Tibial nerve (tissue), 4 donors: Measurements from ENCODE around the gene NFKBIE. TPM values are rescaled to one million over a fixed set of nuclear protein-coding genes. Genes with fewer than 3 reads are reported as not detected.
A peak's percentile ranks its signal among the peaks of the same experiment; 100 is the strongest.

Source experiments
- DNase-seq, 2 donors: peaks; one replicate each; pipeline ENCODE4 v3.0.0-alpha.2; 2019; ENCODE audit warnings: low spot score in 2 of 2
- H3K27ac ChIP-seq, 4 donors: fragments of 200-600 bp; sonication (generic) in 3 of 4; one replicate each; pipeline ENCODE4 v1.5.1; 2017 to 2019; ENCODE audit warnings: mild to moderate bottlenecking in 1 of 4
- H3K27me3 ChIP-seq, 2 donors: fragments of 200-600 bp; sonication (generic) in 1 of 2; one replicate each; pipeline versions ENCODE4 v1.5.1 to v1.6.0; 2017 to 2019
- H3K36me3 ChIP-seq, 3 donors: fragments of 200-600 bp; sonication (generic); one replicate each; pipeline ENCODE4 v1.5.1; 2018 to 2019
- H3K4me1 ChIP-seq, 4 donors: fragments of 200-600 bp; sonication (generic) in 3 of 4; one replicate each; pipeline ENCODE4 v1.5.1; 2017 to 2019
- H3K4me3 ChIP-seq, 4 donors: fragments of 200-600 bp; sonication (generic) in 3 of 4; one replicate each; pipeline ENCODE4 v1.5.1; 2017 to 2019; ENCODE audit warnings: mild to moderate bottlenecking in 1 of 4, moderate library complexity in 1 of 4
- H3K9me3 ChIP-seq, 4 donors: fragments of 200-600 bp; sonication (generic) in 3 of 4; one replicate each; pipeline ENCODE4 v1.5.1; 2017 to 2019
- EP300 ChIP-seq, 2 donors: sonication (generic); formaldehyde crosslinking; IDR thresholded peaks; one replicate each; pipeline ENCODE4 v1.6.1; 2017; ENCODE audit warnings: antibody characterized with exemption in 2 of 2, mild to moderate bottlenecking in 1 of 2
- POLR2A ChIP-seq, 2 donors: fragments of 450-650 bp; IDR thresholded peaks; one replicate each; pipeline ENCODE4 v1.6.1; 2017; ENCODE audit warnings: antibody characterized with exemption in 2 of 2, mild to moderate bottlenecking in 2 of 2, moderate library complexity in 2 of 2
- WGBS, 2 donors: methylation state at CpG; one replicate each; pipeline ENCODE4 v1.1.5; 2018; 5-methylcytosine and 5-hydroxymethylcytosine counted together
- total RNA-seq, 4 donors: library from RNA; depleted of rRNA; stranded (reverse); fragments of >200 nt; gene quantifications; one replicate each; pipeline ENCODE4 v1.1.0, GENCODE V29; 2016
- TF ChIP-seq, protein P1 (sequence below), 5 experiments: fragments of 200-600 bp in 3 of 5; fragments of 450-650 bp in 2 of 5; sonication (generic) in 3 of 5; IDR thresholded peaks; one replicate each; pipeline ENCODE4 v1.5.1; 2016 to 2019; ENCODE audit warnings: antibody characterized with exemption in 5 of 5, mild to moderate bottlenecking in 3 of 5, moderate library complexity in 2 of 5

The NFKBIE gene
- total RNA-seq, 4 donors from 2014 or later: 12.7 to 20.7 (median 16.0) TPM

DNA sequence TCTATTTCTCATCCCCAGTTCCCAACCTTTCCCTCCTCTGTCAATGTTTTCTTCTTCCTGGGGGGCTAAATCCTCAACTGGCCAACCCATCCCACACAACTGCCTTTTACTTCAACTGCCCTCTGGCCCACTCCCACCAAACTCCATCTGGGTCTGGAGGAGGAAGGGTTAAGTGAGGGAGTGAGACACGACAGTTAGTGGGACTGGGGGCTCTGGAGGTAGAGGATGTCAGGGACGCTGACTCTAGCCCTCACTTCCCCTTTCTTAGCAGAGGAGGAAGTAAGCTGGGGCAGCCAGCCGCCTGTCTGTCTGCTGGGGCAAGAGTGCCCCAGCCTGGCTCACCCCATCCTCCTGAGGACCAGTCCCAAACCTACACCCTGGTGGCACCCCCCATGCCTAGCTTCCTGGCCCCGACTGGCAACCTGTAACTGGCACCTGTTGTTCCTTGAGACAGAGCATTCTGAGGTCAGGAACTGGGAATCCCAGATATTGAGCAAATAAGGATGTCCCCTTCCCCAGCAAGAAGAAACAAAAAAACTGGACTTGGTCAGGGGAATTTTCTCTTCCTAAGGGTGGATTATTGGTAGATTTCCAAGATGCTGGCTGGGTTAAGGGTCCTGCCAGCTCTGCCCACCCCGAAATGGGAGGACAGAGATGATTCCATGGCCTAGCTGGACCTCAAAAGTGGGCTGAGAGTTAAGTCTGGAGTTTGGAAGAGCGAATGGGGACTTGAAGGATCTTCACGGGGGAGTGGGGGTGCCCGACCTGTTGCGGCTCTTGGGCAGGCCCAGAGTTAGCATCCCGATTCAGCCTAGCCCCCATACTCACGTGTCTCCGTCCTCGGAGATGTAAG, 971 bp downstream of the NFKBIE start:
- DNase-seq: no peak
- no peak for TF ChIP-seq POLR2A (IDR thresholded peaks at IDR 0.05)
- no peak for TF ChIP-seq EP300 (IDR thresholded peaks at IDR 0.05)
- TF ChIP-seq, protein P1, sequence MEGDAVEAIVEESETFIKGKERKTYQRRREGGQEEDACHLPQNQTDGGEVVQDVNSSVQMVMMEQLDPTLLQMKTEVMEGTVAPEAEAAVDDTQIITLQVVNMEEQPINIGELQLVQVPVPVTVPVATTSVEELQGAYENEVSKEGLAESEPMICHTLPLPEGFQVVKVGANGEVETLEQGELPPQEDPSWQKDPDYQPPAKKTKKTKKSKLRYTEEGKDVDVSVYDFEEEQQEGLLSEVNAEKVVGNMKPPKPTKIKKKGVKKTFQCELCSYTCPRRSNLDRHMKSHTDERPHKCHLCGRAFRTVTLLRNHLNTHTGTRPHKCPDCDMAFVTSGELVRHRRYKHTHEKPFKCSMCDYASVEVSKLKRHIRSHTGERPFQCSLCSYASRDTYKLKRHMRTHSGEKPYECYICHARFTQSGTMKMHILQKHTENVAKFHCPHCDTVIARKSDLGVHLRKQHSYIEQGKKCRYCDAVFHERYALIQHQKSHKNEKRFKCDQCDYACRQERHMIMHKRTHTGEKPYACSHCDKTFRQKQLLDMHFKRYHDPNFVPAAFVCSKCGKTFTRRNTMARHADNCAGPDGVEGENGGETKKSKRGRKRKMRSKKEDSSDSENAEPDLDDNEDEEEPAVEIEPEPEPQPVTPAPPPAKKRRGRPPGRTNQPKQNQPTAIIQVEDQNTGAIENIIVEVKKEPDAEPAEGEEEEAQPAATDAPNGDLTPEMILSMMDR (IDR thresholded peaks at IDR 0.05): no peak
- Histone ChIP-seq H3K27ac (peak overlapping the region; percentile 74 to 92 (median 86)), H3K4me1 (peaks cover 2 to 43% (median 29%) of the 10 kb centered on the region in 4 donors), H3K4me3 (peak overlapping the region; percentile 60 to 95 (median 85)), H3K27me3 (peaks cover 0 to 15% of the 10 kb centered on the region in 2 donors), H3K36me3 (peaks cover 0 to 11% (median 0%) of the 10 kb centered on the region in 3 donors), H3K9me3 (no peaks in the 10 kb centered on the region)
- WGBS, 2 donors: 8 to 11% methylated on average over 13 of the region's 13 CpGs

DNA sequence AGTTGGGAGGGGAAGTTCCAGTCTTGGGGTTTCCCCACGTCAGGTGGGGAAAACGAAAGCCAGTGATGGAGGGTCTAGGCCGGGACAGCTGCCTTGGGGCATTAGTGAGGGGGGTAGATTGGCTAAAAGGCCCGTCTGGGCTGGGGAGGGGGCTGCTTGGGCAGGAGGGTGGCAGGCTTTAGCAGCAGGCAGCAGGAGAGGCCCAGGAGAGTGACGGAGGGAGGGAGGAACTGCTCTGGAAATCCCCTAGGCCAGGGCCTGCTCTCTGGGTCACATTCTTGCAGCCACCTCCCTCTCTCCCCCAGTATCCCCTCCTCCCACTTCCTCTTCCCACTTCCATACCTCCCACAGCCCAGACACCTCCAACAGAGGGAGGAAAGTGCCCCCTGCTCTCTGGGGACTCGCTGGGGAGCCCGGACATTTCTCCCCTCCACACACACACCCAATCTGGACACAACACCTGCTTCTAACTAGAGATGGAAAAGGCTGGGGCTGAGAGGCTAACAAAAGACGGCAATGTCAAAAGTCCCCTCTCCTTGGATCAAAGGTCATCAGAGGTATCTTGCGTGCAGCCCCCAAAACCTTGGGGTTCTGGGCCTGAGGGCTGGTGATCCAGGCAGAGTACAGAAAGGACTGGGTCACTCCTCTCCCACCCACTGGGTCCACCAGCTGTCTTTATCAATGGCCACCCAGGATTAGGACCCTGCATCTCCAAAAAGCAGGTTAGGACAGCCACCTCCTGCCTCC, 1.8 kb downstream of the NFKBIE start:
- H3K4me1 ChIP-seq: peaks cover 2 to 43% (median 29%) of the 10 kb centered on the region in 4 donors
- DNase-seq: no peak
- H3K36me3 ChIP-seq: peaks cover 0 to 19% (median 0%) of the 10 kb centered on the region in 3 donors
- H3K27ac ChIP-seq: peak overlapping the region in 3 of 4 donors; percentile 84 to 92 (median 89)
- TF ChIP-seq, protein P1 (IDR thresholded peaks at IDR 0.05): no peak
- no peak for TF ChIP-seq EP300 (IDR thresholded peaks at IDR 0.05)
- H3K4me3 ChIP-seq: peak overlapping the region; percentile 60 to 95 (median 85)
- peaks cover 0 to 7% of the 10 kb centered on the region in 2 donors for H3K27me3 ChIP-seq
- 27 to 32% methylated on average over 9 of the region's 9 CpGs for WGBS, 2 donors
- no peaks in the 10 kb centered on the region for H3K9me3 ChIP-seq

DNA sequence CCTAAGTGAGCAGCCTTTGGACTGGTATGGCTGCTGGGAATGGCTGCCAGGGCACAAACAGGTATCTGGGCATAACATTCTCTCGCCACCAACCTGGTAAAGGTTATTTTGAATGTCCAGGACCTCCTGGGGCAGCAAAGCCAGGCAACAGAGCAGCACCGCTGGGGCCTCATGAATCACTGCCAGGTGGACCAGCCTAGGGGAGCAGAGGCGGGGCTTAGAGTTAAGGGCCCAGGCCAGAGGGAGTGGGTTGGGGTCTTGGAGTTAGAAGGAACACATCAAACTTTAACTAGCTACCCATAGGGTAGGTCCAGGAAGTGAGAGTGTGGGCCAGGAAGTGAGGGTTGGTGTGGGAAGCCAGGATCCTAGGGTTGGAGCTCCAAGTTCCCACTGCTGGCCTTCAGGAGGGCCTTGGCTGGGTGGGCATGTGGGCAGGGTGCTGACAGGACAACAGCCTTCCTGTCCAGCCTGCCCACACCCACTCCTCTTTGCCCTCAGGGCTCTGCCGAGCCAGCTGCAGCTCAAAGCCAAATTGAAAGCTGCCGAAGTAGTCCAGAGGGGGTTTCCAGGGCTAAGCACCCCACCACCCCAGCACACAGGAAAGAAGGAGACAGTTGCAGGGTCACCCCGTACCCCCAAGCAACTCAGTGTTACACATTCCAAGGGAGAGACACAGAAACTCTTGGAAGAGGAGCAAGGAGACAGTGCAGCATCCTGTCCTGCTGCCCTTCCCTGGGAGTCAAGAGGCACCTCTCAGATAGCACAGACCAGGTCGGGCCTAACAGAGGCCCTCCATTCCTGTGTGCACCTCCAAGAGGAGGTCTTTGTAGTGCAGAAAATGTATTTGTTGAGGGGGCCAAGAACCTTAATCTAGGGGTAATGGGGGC, 2.6 kb downstream of the NFKBIE start:
- Histone ChIP-seq H3K9me3 (no peaks in the 10 kb centered on the region), H3K27me3 (no peaks in the 10 kb centered on the region), H3K27ac (peak overlapping the region in 3 of 4 donors; percentile 37 to 92 (median 84)), H3K36me3 (peaks cover 0 to 22% (median 0%) of the 10 kb centered on the region in 3 donors), H3K4me3 (peak overlapping the region in 3 of 4 donors; percentile 60 to 88 (median 82)), H3K4me1 (peaks cover 2 to 49% (median 32%) of the 10 kb centered on the region in 4 donors)
- WGBS, 2 donors: 53 to 66% methylated on average over 5 to 7 of the region's 7 CpGs
- DNase-seq: no peak
- no peak for TF ChIP-seq EP300 (IDR thresholded peaks at IDR 0.05)
- TF ChIP-seq, protein P1 (IDR thresholded peaks at IDR 0.05): no peak
- no peak for TF ChIP-seq POLR2A (IDR thresholded peaks at IDR 0.05)

DNA sequence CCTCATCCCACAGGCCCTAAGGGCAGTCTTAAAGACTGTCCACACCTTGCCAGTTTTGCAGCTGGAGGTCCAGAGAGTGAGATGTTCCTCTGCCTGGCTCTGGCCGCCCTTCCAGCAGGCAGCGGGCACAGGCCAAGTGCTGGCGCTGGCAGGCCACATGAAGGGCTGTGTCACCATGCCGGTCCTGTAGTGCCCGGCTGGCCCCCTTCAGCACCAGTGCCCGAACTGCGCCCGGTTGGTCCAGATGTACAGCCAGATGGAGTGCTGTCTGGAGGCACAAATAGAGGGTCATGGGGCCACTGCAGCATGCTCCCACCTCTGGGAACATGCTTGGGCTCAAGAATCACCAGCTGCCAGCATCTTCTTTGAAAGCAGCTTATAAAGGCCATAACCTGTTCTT, 3.8 kb downstream of the NFKBIE start:
- Histone ChIP-seq H3K27ac (no peak overlapping the region), H3K36me3 (peaks cover 0 to 22% (median 0%) of the 10 kb centered on the region in 3 donors), H3K9me3 (no peaks in the 10 kb centered on the region), H3K27me3 (no peaks in the 10 kb centered on the region), H3K4me1 (peaks cover 2 to 53% (median 35%) of the 10 kb centered on the region in 4 donors), H3K4me3 (no peak overlapping the region)
- no peak for DNase-seq
- TF ChIP-seq POLR2A (IDR thresholded peaks at IDR 0.05): no peak
- no peak for TF ChIP-seq EP300 (IDR thresholded peaks at IDR 0.05)
- TF ChIP-seq, protein P1 (IDR thresholded peaks at IDR 0.05): no peak
- 99 to 100% methylated on average over 2 to 8 of the region's 8 CpGs for WGBS, 2 donors
